LHCN-M2 (cell line): ENCODE measurements around the gene FZR1. TPM values are rescaled to one million over a fixed set of nuclear protein-coding genes. Genes with fewer than 3 reads are reported as not detected.
A peak's percentile ranks its signal among the peaks of the same experiment; 100 is the strongest.

Experiments
- DNase-seq: peaks from one replicate; pipeline ENCODE4 v3.0.0-alpha.2; 2012; ENCODE audit warnings: low read depth
- total RNA-seq: library from RNA; depleted of rRNA; stranded (reverse); fragments of >200 nt; gene quantifications from 2 replicates; pipeline ENCODE4 v1.2.3, GENCODE V29; 2014

Gene FZR1
- total RNA-seq, 1 experiment from 2014 or later = 56.5 TPM

DNA sequence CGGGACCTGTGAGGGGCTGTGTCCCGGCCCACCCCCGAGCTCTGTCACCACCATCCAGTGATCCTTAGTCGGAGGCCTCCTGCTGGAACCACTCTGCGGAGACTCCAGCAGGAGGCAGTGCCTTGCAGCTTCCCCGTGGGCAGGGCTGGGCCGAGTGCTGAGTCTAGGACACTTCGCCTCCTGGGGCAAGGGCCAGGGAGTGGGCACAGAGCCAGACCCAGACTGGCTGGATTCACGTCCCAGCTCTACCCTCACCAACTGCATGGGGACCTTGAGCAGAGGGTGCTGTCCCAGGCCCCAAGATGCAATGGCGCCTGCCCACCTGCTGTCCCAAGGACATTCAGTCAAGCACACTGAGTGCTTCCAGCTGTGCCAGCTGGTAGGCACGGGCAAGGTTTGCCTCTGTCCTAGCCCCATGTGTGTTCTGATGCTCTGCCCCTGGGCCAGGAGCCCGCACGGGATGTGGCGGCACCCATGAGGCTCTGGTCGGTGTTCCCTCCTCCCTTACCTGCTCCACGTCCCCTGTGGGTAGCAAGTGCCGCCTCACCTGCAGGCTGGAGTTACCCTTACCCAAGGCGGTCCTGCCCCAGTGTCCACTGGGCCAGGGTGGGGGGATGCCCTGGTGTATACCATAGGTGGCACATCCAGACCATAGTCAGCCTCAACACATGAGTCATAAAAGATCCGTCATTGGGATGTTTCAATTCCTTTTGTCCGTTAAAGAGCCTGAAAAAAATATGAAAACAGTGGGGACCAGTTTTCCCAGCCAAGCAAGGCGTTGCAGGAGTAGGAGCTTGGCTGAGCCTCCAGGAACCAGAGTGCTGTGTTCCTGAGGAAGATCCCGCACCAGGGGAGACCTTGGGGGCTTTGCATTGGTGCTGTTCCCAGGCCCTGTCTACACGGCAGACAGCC lies 7.4 kb downstream of the FZR1 start:
- no peak for DNase-seq

DNA sequence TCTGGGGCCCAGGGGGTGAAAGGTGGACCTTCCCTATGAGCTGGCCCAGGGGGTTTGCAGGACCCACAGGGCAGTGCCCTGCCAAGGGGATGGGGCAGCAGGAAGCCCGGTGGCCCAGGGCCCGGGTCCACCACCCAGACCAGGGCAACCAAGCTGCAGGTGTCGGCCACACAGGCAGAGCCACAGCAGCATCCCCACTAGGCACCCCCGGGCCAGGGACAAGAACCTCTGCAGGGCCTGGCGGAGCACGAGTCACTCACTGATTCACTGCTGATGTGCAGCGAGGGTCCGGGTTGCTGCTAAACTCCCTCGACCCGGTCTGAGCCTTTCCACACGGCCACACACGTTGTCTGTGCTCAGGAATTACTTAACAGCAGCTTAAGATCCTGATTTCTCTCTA lies 8.8 kb downstream of the FZR1 start:
- DNase-seq = no peak

DNA sequence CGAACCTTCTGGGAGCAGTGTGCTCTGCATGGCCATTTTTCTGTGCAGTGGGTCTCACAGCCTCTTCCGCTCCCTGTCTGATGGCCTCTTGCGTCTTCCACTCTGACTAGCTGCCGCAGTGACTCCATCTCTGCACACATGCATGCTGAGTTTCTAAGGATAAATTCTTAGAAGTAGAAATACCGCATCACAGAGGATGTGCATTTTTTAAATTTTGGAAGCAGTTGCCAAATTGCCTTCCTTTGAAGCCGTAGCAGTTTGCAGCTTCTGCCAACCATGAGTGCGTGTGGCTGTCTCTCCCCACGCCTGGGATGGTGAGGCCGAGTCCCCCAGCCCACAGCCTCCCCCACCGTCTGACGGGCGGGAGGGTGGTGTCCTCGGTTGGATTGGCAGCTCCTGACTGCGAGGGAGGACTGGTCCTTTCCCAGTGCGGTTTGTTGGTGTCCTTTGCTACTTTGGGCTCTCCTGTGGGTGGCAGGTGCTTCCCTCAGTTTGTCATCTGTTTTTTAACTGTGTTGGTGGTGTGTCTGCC lies 9.8 kb downstream of the FZR1 start:
- no peak for DNase-seq

DNA sequence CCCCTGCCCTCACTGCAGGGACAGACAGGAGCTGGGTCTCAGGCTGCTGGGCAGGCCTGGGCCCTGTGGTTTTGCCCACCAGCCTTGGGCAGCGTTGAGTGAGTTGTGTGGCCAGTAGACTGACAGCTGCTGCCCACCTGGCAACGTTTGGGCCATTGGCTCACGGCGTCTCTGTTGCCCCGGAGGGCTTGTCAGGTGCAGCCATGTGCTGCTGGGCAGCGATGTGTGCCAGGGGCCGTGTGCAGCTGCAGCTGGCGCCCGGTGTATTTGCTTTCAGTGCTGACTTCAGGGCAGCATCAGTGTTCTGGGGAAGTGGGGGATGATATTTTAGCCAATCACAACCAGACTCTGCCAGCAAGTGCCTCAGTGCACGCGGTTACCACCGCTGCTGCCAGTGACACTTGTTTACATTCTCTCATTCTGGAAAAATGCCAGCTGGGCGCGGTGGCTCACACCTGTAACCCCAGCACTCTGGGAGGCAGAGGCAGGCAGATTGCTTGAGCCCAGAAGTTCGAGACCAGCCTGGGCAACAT lies 10.6 kb downstream of the FZR1 start:
- DNase-seq = peak; percentile 21

DNA sequence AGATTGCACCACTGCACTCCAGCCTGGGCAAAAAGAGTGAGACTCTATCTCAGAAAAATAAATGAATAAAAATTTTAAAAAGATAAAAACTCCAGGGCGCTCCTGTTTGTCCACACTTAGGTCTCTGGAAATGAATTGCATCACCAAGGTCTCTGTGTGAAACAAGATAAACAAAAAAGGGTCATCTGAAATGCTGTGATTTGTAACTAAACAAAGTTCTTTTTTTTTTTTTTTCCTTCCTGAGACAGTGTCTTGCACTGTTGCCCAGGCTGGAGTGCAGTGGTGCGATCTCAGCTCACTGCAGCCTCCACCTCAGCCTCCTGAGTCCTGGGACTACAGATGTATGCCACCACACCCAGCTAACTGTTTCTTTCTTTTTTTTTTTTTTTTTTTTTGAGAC lies 11.5 kb downstream of the FZR1 start:
- no peak for DNase-seq

DNA sequence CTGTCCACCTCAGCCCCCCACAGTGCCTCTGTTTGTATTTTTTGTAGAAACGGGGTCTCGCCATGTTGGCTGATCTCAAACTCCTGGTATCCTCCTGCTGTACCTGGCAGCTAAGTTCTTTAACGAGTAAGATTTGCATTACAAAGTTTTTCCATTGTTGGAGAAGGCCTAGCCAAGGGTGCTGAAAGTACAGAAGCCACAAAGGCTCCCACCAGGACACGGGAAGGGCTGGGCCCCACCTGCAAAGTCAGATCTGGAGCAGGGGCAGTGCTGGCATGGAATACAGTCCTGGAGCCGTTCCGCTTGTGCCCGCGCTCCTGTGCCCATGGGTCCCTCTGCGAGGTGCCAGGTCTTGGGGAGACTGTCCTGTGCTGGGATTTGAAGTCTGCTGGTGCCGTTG lies 12.1 kb downstream of the FZR1 start:
- no peak for DNase-seq

DNA sequence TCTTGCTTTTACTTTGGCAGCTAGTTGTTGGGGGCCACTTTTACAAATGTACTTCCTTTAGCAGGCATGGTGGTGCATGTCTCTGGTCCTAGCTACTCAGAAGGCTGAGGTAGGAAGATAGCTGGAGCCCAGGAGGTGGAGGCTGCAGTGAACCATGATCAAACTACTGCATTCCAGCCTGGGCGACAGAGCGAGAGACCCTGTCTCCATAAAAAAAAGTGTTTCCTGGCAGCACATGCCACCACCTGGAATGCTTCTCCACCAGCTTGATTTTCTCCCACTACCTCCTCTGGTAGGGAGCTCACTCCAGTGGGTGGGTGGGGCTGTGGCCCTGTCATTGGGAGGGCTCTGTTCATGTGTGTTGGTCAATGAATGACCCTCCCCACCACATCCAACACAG lies 12.5 kb downstream of the FZR1 start:
- DNase-seq = no peak

DNA sequence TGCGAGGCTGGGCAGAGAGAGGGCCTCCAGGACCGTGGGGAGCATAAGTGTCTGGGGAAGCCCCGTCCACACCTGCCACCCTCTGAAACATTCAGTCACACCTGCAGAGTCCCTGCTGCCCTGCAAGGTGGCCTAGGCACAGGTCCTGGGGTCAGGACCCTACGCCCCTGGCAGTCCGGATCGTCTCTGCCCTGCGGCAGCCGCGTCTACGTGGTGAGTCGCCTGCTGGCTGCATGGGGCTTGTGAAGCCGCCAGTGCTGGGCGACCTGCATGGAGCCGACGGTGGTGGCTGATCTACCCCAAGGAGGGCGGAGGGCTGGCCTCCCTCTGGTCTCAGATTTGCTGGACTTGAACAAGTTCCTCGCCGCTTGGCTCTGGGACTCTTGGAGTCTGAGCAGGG lies 13.0 kb downstream of the FZR1 start:
- DNase-seq = no peak

DNA sequence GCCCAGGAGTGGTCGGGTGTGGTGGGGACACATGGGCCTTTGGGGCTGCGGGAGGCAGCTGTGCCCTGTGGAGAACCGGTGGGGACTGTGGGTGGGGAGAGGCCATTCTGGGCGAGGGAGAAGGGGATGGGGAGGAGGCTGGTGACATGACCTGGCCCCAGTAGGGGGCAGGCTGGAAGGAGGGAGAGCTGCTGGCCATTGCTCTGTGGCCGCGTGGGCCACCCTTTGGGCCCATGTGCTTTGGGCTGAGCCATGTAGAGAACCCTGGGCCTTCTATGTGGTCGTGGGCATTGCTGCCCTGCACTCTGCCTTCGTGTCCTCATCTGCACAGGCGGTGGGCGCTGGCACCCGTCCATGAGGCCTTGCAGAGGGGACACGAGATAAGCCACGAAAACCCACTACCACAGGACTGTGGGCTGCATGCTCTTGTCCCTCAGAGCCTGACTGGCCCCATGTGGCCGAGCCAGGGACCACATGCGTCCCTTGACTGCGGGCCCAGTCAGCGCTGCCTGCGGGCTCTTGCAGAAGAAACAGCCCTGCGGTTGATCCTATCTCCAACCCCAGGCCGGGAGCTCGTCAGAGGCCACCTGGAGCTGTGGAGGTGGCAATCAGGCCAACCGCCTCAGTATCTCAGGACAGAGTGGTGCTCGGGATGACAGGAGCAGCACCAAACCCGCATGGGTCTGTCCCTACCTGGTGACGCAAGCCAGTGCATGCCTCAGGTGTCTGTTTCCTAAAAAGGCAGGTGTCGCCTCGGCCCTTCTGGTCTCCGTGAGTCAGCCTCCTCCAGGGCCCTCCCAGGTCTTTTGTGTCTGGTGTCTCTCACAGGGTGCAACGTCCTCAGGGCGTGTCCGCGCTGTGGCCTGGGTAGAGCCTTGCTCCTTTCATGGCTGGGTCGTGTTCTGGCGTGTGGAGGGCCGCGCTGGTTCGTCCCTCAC lies 14.3 kb downstream of the FZR1 start:
- no peak for DNase-seq

DNA sequence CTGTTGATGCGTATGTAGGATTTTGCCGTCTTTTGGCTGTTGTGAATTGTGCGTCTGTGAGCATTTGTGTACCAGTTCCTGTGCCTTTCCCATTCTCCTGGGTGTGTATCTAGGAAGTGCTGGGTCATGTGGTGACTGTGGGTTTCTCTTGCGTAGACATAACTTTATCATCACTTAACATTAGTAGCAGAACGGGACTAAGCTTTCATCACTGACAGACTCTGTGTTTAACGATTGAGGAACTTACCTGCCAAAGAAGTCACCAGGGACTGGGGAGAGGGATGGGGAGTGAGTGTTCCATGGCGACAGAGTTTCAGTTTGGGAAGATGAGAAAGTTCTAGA lies 15.0 kb downstream of the FZR1 start:
- no peak for DNase-seq

DNA sequence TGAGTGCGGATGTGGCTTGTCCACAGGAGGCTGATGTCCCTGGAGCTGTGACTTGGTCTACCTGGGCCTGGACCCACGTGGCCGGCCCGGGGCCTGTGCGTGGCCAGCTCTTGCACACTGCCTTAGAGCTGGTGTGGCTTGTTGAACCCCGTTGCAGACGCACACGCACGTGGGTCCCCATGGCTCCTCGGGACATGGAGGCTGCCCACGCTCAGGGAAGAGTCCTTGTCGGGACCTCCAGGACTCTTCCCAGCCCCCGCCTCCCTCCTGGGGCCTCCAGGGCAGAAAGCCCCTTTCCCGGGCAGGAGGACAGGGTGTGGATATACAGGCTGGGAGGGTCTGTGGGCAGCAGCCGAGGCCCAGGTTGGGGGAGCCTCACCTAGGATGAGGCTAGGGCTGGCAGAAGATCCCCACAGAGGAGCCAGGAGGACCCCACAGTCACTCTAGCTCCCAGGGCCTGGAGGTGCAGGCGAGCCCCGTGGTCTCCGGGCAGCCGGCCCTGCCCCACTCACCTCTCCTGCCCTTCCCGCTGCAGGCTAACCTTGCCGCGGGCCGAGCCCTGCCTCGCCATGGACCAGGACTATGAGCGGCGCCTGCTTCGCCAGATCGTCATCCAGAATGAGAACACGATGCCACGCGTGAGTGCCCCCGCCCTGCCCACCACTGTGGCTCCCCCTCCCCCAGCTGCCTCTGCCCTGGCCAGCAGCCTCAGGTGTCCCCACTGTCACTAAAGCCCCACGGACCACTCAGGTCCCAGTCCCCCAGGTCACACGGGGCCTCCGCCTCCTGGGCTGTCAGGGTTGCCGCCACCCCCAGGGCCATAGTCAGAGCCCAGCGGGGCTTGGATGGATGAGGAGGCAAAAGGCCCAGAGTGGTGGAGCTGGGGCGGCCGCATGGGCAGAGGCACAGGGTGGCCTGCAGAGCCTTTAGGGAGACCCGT lies 16.6 kb downstream of the FZR1 start:
- DNase-seq = no peak

DNA sequence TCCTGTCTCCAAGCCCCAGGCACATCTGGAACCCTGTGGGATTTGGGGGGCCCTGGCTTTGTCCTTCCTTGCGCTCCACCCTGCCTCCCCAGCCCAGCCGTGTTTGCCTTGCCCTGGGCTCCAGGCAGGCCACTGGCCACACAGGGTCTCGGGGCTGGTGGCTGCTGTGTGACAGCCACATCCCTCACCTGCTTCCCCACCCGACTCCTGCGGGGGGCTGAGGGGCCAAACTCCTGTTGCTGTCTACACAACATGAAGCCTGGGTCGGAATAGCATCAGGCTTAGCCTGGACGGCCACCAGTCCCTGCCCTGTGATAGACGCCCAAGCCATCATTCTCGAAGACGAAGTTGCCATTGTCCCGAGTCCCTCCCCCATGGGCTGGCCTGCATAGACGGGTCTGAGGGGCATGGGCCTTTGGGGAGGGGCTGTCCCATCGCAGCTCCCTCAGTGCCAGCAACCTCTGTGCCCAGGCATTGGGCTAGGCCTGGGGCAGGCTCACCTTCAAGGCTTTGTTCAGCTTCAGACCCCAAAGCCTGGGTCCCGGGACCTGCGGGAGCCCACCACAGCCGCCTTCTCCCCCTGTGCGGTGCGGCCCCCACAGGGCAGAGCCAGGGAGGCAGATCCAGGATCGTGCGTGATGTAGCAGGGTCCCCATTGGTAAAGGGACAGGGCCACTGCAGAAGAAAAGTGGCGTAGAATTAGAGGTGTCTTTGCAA lies 17.4 kb downstream of the FZR1 start:
- no peak for DNase-seq

DNA sequence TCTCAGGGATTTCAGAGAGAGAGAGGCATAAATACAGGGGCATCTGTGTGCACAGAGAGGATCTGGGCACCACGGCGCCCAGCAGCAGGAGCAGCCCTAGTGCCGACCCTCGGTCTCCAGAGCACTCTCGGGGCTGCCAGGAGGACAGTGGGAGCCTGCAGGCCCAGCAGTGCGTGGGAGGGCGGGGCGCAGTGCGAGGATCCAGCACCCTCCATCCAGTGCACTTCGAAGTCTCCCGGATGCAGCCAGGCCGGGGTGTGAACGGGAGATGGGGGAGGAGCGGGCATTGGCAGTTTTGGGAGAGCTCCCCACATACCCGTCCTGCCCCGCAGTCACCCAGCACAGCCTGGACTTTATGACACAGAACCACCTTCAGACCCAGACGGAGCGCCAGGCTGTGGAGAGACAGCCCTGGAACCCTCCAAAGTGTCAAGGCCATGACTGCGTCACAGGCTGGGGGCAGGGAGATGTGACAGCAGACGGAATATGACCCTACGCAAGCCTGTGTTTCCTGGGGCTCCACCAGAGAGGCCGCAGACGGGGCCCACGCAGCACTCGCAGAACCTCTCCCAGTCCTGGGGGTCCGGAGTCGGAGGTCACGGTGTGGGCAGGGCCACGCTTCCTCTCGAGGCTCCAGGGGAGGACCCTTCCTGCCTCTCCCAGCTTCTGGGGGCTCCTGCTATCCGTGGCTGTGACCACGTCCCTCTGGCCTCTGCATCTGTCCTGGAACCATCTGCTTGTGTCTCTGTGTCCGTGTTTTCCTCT lies 18.1 kb downstream of the FZR1 start:
- DNase-seq = no peak

DNA sequence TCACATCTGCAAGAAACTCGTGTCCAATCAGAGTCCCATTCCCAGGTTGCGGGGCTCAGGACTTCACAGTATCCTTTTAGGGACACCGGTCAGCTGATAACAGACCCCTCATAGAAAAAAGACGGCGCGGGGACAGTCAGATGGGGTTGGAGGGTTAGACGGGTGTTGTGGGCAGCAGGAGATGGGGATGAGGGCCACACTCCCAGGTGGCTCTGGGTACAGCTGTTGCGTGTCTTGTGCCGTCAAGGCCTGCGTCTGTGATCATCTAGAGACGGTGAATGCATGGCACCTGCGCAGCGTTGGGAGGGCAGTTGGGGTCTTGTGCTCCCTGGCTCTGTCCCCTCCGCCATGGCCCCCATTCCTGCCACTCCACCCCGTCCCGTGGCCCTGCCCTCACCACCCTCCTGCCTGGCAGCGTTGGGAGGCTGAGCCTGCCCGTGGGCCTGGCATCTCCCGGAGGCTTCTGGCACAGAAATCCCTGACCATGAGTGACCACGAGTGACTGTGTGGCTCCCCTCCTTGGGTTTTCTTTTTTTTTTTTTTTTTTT lies 18.9 kb downstream of the FZR1 start:
- DNase-seq = no peak

DNA sequence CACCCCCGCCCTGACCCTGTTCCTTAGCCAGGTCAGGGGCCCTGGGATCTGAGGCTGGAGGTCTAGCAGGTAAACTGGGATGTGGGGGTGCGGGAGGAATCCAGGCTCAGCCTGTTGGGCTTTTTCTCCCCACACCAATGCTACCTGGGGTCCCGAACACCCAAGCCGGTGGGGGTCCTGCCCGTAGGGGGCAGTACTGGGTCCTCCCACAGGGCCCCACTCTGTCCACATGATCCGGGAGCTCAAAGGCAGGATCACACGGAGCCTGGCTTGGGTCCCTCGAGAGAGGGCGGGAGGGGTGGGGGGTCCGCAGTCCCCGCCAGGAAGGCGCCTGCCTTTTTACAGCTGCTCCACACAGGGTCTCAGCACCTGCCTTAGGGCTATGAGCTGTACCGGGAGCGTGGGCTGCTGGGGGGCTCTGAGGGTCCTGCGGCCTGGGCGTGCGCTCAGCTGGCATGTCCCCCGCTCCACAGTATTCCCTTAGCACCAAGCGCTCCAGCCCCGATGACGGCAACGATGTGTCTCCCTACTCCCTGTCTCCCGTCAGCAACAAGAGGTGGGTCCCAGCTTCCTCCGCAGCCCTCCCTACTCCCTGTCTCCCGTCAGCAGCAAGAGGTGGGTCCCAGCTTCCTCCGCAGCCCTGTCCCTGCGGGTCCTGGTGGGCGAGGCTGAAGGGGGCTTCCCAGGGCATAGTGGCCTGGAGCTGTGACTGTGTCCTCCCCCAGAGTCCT lies 20.6 kb downstream of the FZR1 start:
- DNase-seq = no peak

DNA sequence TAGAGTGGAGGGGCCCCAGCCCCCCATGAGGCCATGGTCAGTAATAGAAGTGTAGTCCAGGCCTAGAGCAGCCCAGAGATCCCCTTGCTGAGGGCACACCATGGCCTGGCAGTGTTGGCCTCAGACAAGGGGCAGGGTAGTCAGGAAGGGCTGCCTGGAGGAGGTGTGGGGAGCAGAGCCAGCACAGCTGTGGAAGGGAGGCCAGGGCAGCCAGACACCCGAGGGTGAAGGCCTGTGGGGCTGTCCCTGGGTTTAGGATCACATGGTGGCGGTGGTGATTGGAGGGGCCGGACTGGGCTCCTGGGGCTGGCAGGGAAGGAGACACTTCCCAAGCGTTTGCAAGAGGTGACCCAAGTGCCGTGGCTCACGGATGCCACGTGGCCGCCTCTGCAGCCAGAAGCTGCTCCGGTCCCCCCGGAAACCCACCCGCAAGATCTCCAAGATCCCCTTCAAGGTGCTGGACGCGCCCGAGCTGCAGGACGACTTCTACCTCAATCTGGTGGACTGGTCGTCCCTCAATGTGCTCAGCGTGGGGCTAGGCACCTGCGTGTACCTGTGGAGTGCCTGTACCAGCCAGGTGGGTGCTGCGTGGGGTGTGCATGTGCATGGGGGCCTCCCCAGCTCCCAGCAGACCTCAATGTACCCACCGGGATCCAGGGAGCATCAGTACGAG lies 21.3 kb downstream of the FZR1 start:
- DNase-seq = no peak

DNA sequence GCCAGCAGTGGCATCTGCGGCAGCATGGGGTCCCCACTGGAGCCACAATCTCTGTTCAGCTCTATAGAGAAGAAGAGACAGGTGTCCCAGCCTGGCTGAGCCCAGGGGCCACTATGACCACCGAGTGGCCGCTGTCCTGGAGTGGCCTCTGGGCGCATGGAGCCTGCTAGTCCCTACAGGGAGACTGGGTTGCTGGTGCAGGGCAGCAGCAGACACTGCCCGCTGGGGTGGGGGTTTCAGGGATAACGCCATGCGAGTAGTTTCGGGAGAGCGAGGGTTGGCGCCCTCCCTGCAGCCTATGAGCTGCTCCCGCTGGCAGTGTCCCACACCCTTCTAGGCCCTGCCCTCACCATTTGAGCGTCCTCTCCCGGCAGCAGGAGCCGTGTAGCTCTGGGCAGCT lies 22.0 kb downstream of the FZR1 start:
- DNase-seq = no peak
